ENCODE results near the gene HAVCR1.

- TF ChIP-seq YY1 (IDR thresholded peaks at IDR 0.05; ENCODE audit: insufficient read depth, insufficient read length): no peak
- no peak for TF ChIP-seq SUZ12 (IDR thresholded peaks at IDR 0.05; ENCODE audit: extremely low read depth, insufficient read depth, insufficient read length)
- TF ChIP-seq ZNF274 (IDR thresholded peaks at IDR 0.05; ENCODE audit: low read depth, low read length): no peak
Measured at GRCh38 chr5:157047898-157048297, 11.0 kb downstream of the HAVCR1 start.

Measured in NT2/D1 (cell line).